NCI-H524 (cell line): ENCODE results near the gene MTARC1.

Source experiments
- DNase-seq, 2 experiments: peaks; one replicate each; lab custom pipeline; 2025; lab: John Stamatoyannopoulos, UW

Gene MTARC1

GRCh38 chr1:220833436-220833835 lies 46.7 kb downstream of the MTARC1 start:
- DNase-seq = no peak

- no peak for DNase-seq
Measured at GRCh38 chr1:220834155-220834870, 47.6 kb downstream of the MTARC1 start.
